ENCODE measurements around the gene CC2D2A. TPM values are rescaled to one million over a fixed set of nuclear protein-coding genes. Genes with fewer than 3 reads are reported as not detected.

CC2D2A gene
- total RNA-seq, 1 donor: 34.0 TPM

- no peak overlapping the region for H2AFZ ChIP-seq (ENCODE audit: low read length)
- H3K27me3 ChIP-seq (ENCODE audit: insufficient read depth, low read length): no peaks in the 10 kb centered on the region
- H3K4me2 ChIP-seq (ENCODE audit: insufficient read depth, low read length): no peak overlapping the region
- H3K4me3 ChIP-seq (ENCODE audit: insufficient read depth, low read length): no peak overlapping the region
- no peak for TF ChIP-seq CTCF (IDR thresholded peaks at IDR 0.05; ENCODE audit: extremely low read depth, low read depth, low read length)
- H3K4me1 ChIP-seq (ENCODE audit: insufficient read depth, low read length): peaks cover 3% of the 10 kb centered on the region
- H3K27ac ChIP-seq (ENCODE audit: low read depth, low read length): no peak overlapping the region
- H3K36me3 ChIP-seq (ENCODE audit: insufficient read depth, low read length): peaks cover 30% of the 10 kb centered on the region
- H3K9me3 ChIP-seq (ENCODE audit: low read depth, low read length): no peaks in the 10 kb centered on the region
- DNase-seq (ENCODE audit: insufficient read length, low spot score, missing footprints): no peak
- H3K79me2 ChIP-seq (ENCODE audit: insufficient read depth, low read length): no peaks in the 10 kb centered on the region
- no peaks in the 10 kb centered on the region for H4K20me1 ChIP-seq (ENCODE audit: insufficient read depth, low read length)
Measured at GRCh38 chr4:15563871-15564270, 94.2 kb downstream of the CC2D2A start.

- no peaks in the 10 kb centered on the region for H3K27me3 ChIP-seq (ENCODE audit: insufficient read depth, low read length)
- H3K27ac ChIP-seq (ENCODE audit: low read depth, low read length): no peak overlapping the region
- no peaks in the 10 kb centered on the region for H3K4me1 ChIP-seq (ENCODE audit: insufficient read depth, low read length)
- H2AFZ ChIP-seq (ENCODE audit: low read length): no peak overlapping the region
- H4K20me1 ChIP-seq (ENCODE audit: insufficient read depth, low read length): no peaks in the 10 kb centered on the region
- no peaks in the 10 kb centered on the region for H3K79me2 ChIP-seq (ENCODE audit: insufficient read depth, low read length)
- DNase-seq (ENCODE audit: insufficient read length, low spot score, missing footprints): no peak
- no peak overlapping the region for H3K4me2 ChIP-seq (ENCODE audit: insufficient read depth, low read length)
- no peak overlapping the region for H3K4me3 ChIP-seq (ENCODE audit: insufficient read depth, low read length)
- peaks cover 28% of the 10 kb centered on the region for H3K36me3 ChIP-seq (ENCODE audit: insufficient read depth, low read length)
- no peak for TF ChIP-seq CTCF (IDR thresholded peaks at IDR 0.05; ENCODE audit: extremely low read depth, low read depth, low read length)
- H3K9me3 ChIP-seq (ENCODE audit: low read depth, low read length): no peaks in the 10 kb centered on the region
Measured at GRCh38 chr4:15568821-15569220, 99.1 kb downstream of the CC2D2A start.

GRCh38 chr4:15569746-15570145, 100.1 kb downstream of the CC2D2A start:
- Histone ChIP-seq H3K27me3 (ENCODE audit: insufficient read depth, low read length) (no peaks in the 10 kb centered on the region), H3K79me2 (ENCODE audit: insufficient read depth, low read length) (no peaks in the 10 kb centered on the region), H3K4me2 (ENCODE audit: insufficient read depth, low read length) (no peak overlapping the region), H3K4me3 (ENCODE audit: insufficient read depth, low read length) (no peak overlapping the region), H3K36me3 (ENCODE audit: insufficient read depth, low read length) (peaks cover 26% of the 10 kb centered on the region), H4K20me1 (ENCODE audit: insufficient read depth, low read length) (no peaks in the 10 kb centered on the region), H3K4me1 (ENCODE audit: insufficient read depth, low read length) (no peaks in the 10 kb centered on the region), H2AFZ (ENCODE audit: low read length) (no peak overlapping the region), H3K9me3 (ENCODE audit: low read depth, low read length) (no peaks in the 10 kb centered on the region), H3K27ac (ENCODE audit: low read depth, low read length) (no peak overlapping the region)
- DNase-seq (ENCODE audit: insufficient read length, low spot score, missing footprints): no peak
- no peak for TF ChIP-seq CTCF (IDR thresholded peaks at IDR 0.05; ENCODE audit: extremely low read depth, low read depth, low read length)

- no peak for TF ChIP-seq CTCF (IDR thresholded peaks at IDR 0.05; ENCODE audit: extremely low read depth, low read depth, low read length)
Measured at GRCh38 chr4:15575966-15576365, 106.3 kb downstream of the CC2D2A start.

More at GRCh38 chr4:15575966-15576365, 106.3 kb downstream of the CC2D2A start:
- Histone ChIP-seq H3K27me3 (ENCODE audit: insufficient read depth, low read length) (no peaks in the 10 kb centered on the region), H3K79me2 (ENCODE audit: insufficient read depth, low read length) (no peaks in the 10 kb centered on the region), H2AFZ (ENCODE audit: low read length) (no peak overlapping the region), H3K4me1 (ENCODE audit: insufficient read depth, low read length) (peaks cover 15% of the 10 kb centered on the region), H3K9me3 (ENCODE audit: low read depth, low read length) (no peaks in the 10 kb centered on the region), H3K36me3 (ENCODE audit: insufficient read depth, low read length) (no peaks in the 10 kb centered on the region), H3K4me3 (ENCODE audit: insufficient read depth, low read length) (no peak overlapping the region), H4K20me1 (ENCODE audit: insufficient read depth, low read length) (no peaks in the 10 kb centered on the region), H3K27ac (ENCODE audit: low read depth, low read length) (no peak overlapping the region), H3K4me2 (ENCODE audit: insufficient read depth, low read length) (no peak overlapping the region)
- no peak for DNase-seq (ENCODE audit: insufficient read length, low spot score, missing footprints)

Data from osteoblast (primary cell).